Effector memory CD8-positive, alpha-beta T cell (primary cell): ENCODE results near the gene LMAN2L.

Experiments
- ATAC-seq: fragments of 150-1000 bp; cut with Tn5 transposase; replicated peaks from 2 replicates; pipeline ENCODE4 v1.10.0; 2021; ENCODE audit warnings: mild to moderate bottlenecking, moderate library complexity
- DNase-seq, 3 experiments: peaks; one replicate each; pipeline ENCODE4 v3.0.0; 2021
- H3K27ac Mint-ChIP-seq, 2 donors: one replicate each; pipeline ENCODE4 v1.8.0; 2022; ENCODE audit warnings: mild to moderate bottlenecking in 2 of 2, mixed read lengths in 2 of 2, moderate library complexity in 2 of 2
- H3K27me3 Mint-ChIP-seq, 2 donors: one replicate each; pipeline ENCODE4 v1.8.0; 2022; ENCODE audit warnings: mixed read lengths in 2 of 2
- H3K36me3 Mint-ChIP-seq: one replicate; pipeline ENCODE4 v1.8.0; 2022; ENCODE audit warnings: mild to moderate bottlenecking, moderate library complexity, mixed read lengths; ENCODE audit not compliant: insufficient read depth
- H3K4me1 Mint-ChIP-seq, 2 donors: one replicate each; pipeline ENCODE4 v1.8.0; 2022; ENCODE audit warnings: low read depth in 2 of 2, mixed read lengths in 2 of 2
- H3K4me3 Mint-ChIP-seq, 2 donors: one replicate each; pipeline ENCODE4 v1.8.0; 2022; ENCODE audit warnings: mild to moderate bottlenecking in 2 of 2, mixed read lengths in 2 of 2, moderate library complexity in 2 of 2
- H3K9me3 Mint-ChIP-seq, 2 donors: one replicate each; pipeline ENCODE4 v1.8.0; 2022; ENCODE audit warnings: mixed read lengths in 2 of 2

Gene LMAN2L

DNA sequence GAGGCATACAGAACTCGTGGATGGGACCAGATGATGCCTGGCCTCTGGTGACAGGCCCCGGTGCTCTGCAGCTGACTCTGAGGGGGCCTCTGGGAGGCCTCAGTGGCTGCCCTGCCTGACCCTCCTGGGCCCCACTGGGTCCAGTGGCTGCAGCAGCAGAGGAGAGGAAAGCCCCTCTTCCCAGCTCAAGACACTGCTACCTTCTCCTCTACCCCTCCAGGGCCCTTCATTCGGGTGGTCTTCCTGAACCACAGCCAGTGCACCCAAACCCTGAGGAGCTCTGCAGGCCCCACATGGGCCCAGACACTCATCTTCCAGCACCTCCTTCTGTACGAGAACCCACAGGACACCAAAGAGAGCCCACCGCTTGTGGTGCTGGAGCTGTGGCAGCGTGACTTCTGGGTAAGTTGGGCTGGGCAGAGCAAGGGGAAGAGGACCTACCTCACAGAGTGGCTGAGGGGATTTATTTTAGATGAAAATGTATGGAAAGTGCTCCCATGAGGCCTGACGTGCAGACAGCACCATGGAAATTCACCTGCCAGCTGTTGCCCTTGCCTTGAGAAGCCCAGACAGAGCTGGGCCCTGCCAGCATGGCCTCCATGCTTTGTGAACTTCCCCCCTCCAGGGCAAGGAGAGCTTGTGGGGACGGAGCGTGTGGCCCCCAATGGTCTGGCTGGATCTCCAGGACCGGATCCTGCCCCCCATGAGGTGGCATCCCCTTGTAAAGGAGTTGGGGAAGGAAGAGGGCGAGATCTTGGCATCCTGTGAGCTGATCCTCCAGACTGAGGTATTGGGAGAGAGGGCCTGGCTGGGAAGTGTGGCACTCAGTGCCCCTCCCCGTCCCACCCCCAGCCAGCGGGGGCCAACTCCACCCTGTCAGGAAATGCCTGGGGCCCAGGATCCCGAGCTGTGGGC, 46.3 kb downstream of the LMAN2L start:
- ATAC-seq (no peak), DNase-seq (no peak)
- no peak overlapping the region for H3K27ac Mint-ChIP-seq
- no peaks in the 10 kb centered on the region for H3K4me1 Mint-ChIP-seq
- no peaks in the 10 kb centered on the region for H3K9me3 Mint-ChIP-seq
- H3K27me3 Mint-ChIP-seq: no peaks in the 10 kb centered on the region
- no peaks in the 10 kb centered on the region for H3K36me3 Mint-ChIP-seq
- no peak overlapping the region for H3K4me3 Mint-ChIP-seq

DNA sequence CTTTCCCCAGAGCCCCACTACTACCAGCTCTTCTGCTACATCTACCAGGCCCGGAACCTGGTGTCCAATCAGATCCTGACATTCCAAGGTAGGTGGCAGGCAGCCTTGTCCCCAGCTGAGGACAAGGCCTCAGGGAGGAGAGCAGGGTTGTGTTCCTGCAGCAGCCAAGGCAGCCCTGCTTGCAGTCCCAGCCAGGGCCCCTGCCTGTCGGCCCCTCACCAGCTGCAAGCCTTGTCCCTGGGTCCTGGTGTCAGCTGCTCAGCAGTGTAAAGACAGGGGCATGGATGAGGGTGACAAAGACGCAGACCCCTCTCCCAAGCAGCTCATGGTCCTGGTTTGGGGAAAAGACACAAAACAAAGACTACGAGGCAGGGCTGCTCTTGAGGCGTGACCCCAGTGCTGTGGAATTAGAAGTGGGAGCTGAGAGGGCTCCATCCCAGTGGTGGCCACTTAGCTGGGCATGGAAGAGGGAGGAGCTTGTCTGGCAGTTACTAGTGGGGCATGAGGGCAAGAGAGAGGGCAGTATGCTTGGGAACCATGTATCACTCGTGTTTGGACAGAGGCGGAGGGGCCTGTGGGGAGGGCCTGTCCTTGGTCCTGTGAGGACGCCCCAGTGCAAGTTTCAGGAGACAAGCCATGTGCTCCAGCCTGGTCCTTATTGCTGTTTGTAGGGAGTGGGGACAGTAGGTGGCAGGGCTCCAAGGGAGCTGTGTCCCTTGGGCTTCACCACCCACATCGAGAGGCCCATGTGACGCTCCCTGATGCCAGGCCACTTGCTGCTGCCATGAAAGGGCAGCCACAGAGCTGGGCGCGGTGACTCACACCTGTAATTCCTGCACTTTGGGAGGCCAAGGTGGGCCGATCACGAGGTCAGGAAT, 47.5 kb downstream of the LMAN2L start:
- no peak for DNase-seq
- H3K9me3 Mint-ChIP-seq: no peaks in the 10 kb centered on the region
- no peaks in the 10 kb centered on the region for H3K36me3 Mint-ChIP-seq
- H3K27me3 Mint-ChIP-seq: peaks cover 0 to 2% of the 10 kb centered on the region in 2 donors
- H3K27ac Mint-ChIP-seq: no peak overlapping the region
- H3K4me3 Mint-ChIP-seq: no peak overlapping the region
- no peak for ATAC-seq
- no peaks in the 10 kb centered on the region for H3K4me1 Mint-ChIP-seq

DNA sequence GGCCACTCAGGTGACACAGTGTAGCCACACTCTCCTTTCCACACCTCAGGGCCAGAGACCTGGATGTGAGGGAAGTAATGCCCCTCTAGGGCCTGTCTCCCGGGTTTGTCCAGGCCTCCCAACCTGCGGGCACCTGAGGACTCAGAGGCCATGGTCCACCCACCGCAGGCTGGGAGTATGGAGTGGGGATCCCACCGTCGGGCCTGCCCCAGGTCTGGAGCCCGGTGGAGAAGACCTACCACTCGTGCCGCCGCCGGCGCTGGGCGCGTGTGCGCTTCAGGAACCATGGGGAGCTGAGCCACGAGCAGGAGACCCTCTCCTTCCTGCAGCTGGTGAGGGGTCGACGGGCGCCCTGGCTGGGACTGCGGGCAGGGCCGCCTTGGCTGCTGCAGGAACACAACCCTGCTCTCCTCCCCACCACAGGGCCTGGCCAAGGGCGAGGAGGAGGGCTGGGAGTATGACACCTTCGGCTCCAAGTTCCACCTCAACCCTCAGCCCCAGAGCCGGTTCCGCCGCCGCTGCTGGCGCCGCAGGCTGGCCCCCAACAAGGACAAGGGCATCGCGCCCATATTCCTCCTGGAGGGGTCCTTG, 48.7 kb downstream of the LMAN2L start:
- no peak overlapping the region for H3K4me3 Mint-ChIP-seq
- no peak overlapping the region for H3K27ac Mint-ChIP-seq
- peaks cover 8 to 14% of the 10 kb centered on the region in 2 donors for H3K27me3 Mint-ChIP-seq
- ATAC-seq (no peak), DNase-seq (no peak)
- no peaks in the 10 kb centered on the region for H3K9me3 Mint-ChIP-seq
- H3K4me1 Mint-ChIP-seq: no peaks in the 10 kb centered on the region
- H3K36me3 Mint-ChIP-seq: no peaks in the 10 kb centered on the region

DNA sequence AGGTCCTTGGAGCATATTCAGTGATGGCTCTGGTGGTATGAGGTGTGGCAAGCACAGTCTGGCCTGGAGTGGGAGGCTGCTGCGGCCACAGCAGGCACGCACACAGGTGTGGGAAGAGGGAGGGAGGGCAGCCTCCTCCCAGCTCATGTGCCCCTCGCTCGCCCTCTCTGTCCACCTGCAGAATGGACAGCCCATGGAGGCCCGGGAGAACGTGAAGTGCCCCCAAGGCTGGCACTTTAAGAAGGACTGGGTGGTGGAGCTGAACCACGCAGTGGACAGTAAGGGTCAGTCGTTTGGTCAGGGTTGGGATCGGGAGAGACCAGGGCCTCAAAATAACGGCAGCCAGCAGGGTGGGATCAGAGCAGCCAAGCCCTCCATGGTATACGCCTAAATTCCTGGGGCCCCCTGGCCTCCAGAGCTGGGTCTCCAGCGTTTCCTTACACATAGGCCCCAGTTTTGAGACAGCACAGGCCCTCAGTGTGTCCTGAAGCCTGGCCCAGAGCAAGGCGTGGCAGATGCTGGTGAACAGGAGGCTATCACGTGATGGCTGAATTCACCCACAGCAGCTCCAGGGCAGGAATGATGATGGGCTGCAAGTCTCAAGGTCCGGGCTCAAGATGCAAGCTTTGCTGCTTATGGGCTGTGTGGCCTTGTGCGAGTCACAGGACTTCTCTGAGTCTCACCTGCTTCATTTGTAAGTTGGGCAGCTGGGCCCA, 49.4 kb downstream of the LMAN2L start:
- ATAC-seq (no peak), DNase-seq (no peak)
- Mint-ChIP-seq H3K9me3 (no peaks in the 10 kb centered on the region), H3K4me3 (no peak overlapping the region), H3K27me3 (peaks cover 8 to 20% of the 10 kb centered on the region in 2 donors), H3K4me1 (no peaks in the 10 kb centered on the region), H3K36me3 (no peaks in the 10 kb centered on the region), H3K27ac (no peak overlapping the region)

DNA sequence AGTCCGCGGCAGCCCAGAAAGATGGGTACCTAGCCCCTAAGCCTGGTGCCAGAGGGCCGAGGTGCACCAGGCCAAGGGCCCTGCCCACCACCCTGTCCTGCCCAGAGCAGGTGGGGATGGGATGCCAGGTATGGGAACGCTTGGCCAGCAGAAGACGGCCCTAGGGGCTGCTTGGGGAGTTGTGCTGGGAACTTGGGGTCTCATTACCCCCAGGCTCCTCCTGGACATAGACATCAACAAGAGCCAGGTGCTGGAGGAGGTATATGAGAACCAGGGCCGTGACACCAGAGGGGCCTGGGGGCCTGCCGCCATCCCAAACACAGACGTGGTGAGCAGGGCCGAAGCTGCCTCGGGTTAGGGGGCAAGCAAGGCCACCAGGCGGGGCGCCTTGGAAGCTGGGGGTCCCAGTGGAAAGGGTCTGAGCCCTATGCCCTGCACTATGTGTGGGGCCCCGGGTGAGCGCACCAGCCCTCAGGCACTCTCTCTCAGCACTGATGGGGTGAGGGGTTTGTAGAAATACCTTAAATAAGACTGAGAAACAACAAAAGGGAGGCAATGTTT, 50.4 kb downstream of the LMAN2L start:
- Mint-ChIP-seq H3K36me3 (no peaks in the 10 kb centered on the region), H3K27ac (no peak overlapping the region), H3K27me3 (peaks cover 13 to 30% of the 10 kb centered on the region in 2 donors), H3K4me1 (no peaks in the 10 kb centered on the region), H3K4me3 (no peak overlapping the region), H3K9me3 (no peaks in the 10 kb centered on the region)
- DNase-seq (no peak), ATAC-seq (no peak)

DNA sequence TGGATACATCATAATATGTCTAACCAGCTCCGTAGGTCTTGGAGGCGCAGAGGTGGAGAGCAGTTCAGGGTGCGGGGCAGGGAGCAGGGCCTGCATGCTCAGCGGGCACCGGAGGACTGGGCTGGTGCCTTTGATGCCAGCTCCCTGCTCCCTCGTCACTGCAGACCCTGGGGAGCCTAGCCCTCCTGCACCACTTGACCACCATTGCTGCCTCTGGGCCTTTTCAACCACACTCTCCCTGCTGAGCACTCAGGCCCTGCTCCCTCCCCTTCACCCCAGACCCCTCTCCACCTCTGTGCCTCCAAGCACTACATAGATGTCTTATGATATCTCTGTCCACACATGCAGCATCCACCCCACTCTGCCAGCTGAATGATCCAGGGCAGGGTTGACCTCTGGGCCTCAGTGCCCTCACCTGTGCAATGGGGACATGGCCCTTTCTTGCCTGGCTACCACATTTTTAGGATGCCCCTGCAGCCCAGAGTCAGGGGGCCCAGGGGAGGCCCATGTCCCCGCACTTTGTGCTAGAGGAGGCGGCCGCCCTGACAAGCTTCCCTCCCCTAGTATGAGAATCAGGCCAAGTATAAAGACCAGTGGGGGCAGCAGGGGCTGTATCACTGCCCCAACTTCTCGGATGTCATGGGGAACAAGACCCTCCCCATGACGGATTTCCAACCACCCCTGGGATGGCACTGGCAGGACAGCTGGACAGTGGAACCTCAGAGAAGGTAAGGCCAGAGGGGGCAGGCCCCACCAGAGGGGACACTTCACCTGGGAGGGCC, 51.0 kb downstream of the LMAN2L start:
- Mint-ChIP-seq H3K27me3 (peaks cover 16 to 37% of the 10 kb centered on the region in 2 donors), H3K4me3 (no peak overlapping the region), H3K27ac (no peak overlapping the region), H3K9me3 (no peaks in the 10 kb centered on the region), H3K4me1 (no peaks in the 10 kb centered on the region), H3K36me3 (no peaks in the 10 kb centered on the region)
- ATAC-seq (no peak), DNase-seq (no peak)

DNA sequence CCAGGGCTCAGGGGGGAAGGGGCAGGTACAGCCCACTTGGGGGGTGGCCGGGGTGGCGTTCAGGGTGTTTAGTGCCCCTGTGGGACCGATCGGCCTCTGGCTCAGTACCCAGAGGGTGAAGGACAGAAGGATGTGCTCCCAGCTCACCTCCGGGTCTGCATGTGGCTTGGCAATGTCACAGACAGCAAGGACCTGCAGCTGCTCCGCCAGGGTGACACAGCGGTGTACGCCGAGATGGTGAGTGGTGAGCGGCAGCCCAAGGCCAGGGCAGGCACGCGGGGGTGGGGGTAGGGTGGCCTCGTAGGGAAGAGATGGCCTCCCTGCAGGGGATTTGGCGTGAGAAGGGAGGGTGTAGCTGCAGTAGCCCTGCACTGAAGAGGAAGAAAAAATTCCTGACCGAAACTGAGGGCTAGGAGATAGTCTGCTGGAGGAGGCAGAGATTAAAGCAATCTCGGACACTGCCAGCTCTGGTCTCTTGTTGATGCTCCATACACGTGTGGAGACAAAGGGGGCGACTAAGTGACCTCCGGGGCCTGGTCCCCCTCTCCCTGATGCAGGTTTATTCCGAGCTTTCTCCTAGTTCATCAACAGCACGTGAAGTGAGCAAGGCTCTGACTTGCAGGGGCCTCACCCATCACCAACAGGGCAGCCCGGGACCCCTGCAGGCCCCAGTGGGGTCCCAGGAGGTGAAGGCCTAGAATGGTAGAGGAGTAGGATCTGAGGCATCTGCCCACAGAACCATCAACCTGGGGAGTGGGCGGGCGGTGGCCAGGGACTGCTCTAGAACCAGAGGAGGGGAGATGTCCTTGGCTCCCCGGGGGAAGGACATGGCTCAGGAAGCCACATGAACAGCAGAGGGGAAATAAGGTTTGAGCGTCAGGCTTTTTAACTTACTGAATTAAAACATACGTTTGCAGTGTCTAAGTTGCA, 51.9 kb downstream of the LMAN2L start:
- Mint-ChIP-seq H3K4me1 (no peaks in the 10 kb centered on the region), H3K27me3 (peaks cover 16 to 45% of the 10 kb centered on the region in 2 donors), H3K4me3 (no peak overlapping the region), H3K36me3 (no peaks in the 10 kb centered on the region), H3K9me3 (no peaks in the 10 kb centered on the region), H3K27ac (no peak overlapping the region)
- ATAC-seq (no peak), DNase-seq (no peak)

DNA sequence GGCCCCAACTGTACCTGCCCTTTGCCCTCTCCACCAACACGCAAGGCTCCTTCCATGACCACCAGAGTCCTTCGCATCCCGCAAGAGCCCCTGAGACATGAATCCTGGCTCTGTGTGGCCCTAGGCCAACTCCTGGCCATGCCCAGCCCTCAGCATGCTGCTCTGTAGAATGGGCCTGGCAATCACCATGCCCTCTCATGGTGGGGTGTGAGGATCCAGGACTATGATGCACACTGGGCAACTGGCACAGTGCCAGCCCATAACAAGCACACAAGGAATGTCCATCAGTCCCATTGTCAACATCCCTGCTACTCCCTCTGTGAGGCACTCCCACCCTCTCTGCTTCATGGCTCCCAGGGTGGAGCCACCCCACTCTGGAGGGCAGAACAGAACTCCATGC, 52.6 kb downstream of the LMAN2L start:
- DNase-seq (no peak), ATAC-seq (no peak)
- no peak overlapping the region for H3K4me3 Mint-ChIP-seq
- no peaks in the 10 kb centered on the region for H3K9me3 Mint-ChIP-seq
- peaks cover 16 to 46% of the 10 kb centered on the region in 2 donors for H3K27me3 Mint-ChIP-seq
- H3K4me1 Mint-ChIP-seq: no peaks in the 10 kb centered on the region
- H3K36me3 Mint-ChIP-seq: no peaks in the 10 kb centered on the region
- no peak overlapping the region for H3K27ac Mint-ChIP-seq

DNA sequence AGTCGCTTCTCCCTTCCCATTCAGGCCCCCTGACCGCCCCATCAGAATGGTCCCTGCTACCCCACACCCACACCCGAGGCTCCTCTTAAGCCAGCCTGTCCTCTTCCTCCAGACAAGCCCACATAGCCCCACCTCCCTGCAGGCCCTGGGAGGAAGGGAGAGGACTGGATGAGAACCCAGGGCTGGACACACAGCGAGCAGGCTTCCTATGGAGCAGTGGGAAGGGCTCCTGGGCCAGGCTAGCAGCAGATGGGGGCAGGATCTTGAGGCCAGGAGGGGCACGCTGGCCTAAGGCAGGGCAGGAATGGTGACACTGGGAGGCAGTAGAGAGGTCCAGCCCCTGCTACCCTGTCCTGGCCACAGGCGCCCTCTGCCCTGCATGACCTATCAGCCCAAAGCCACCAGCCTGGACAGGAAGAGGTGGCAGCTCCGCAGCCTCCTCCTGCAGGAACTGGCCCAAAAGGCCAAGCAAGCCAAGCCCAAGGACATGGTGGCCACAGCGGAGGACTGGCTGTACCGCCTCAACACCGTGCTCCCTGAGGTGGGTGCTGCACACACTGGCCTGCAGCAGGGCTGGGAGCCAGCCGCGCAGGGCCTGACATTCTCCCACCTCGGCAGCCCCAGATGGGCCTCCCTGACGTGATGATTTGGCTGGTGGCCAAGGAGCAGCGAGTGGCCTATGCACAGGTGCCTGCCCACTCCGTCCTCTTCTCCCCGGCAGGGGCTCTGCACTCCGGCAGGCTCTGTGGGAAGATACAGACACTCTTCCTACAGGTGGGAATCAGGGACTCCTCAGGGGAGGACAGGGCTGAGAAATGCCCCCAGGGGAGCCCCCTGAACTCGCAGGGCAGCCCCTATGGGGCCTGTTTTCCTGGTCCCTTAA, 54.0 kb downstream of the LMAN2L start:
- ATAC-seq (no peak), DNase-seq (no peak)
- Mint-ChIP-seq H3K9me3 (no peaks in the 10 kb centered on the region), H3K4me1 (no peaks in the 10 kb centered on the region), H3K27ac (no peak overlapping the region), H3K27me3 (peaks cover 16 to 46% of the 10 kb centered on the region in 2 donors), H3K4me3 (no peak overlapping the region), H3K36me3 (no peaks in the 10 kb centered on the region)

DNA sequence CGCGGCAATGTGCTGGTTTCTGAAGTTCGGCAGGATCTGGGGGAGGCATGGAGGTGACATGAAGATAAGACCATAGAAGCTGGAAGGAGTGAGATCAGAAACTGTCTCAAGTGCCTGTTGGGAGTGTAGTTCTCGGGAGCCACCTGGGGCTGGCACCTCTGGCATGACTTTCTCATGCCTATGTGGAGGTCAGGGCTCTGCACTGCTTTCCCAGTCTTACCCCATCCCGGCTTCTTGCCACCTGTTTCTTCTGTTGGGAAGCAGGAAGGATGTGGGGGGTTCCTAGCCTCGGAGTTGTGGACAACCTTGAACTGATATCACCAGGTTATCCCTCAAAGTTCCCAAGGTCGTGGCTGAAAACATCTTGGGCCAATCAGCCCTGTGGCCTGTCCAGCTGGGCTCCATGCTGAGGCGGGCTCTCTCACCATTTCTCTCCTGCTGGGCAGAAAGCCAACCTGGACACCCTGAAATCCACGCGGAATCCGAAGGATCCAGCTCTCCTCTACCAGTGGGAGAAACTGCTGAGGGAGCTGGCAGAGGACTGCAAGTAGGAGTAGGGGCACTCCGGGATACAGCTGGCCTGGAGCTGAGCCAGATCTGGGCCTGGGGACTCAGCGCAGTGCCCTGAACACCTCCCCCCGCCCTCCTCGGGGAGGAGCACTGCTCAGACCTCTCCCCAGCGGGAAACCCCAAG, 54.8 kb downstream of the LMAN2L start:
- no peak overlapping the region for H3K4me3 Mint-ChIP-seq
- H3K4me1 Mint-ChIP-seq: no peaks in the 10 kb centered on the region
- H3K9me3 Mint-ChIP-seq: no peaks in the 10 kb centered on the region
- no peak for DNase-seq
- ATAC-seq: no peak
- no peak overlapping the region for H3K27ac Mint-ChIP-seq
- H3K36me3 Mint-ChIP-seq: no peaks in the 10 kb centered on the region
- H3K27me3 Mint-ChIP-seq: peaks cover 22 to 46% of the 10 kb centered on the region in 2 donors
